C1 segment of cervical spinal cord (tissue), 14 donors: ENCODE results near the gene SCCPDH.

Source experiments
- DNase-seq, 14 donors: peaks; one replicate each; lab custom pipeline; 2025; lab: John Stamatoyannopoulos, UW

Gene SCCPDH

DNA sequence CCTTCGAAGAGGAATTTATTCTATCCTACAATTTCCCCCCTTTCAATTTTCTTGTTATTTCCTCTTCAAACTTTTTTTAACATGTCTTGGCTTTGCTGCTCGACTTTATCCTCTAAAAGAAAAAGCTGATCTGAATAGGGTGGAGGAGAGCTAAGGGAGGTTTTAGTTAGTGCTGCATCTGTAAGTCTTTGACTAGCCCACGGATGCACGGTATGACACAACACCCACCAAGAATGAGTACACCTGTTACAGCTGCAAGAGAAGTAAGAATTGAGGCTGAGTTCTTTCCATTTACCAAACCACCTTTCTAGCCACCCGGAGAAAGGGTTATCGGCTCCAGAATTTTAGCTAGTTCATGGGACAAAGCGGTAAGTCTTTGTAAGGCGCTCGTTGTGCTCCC is 23.8 kb downstream of the SCCPDH start:
- no peak for DNase-seq

DNA sequence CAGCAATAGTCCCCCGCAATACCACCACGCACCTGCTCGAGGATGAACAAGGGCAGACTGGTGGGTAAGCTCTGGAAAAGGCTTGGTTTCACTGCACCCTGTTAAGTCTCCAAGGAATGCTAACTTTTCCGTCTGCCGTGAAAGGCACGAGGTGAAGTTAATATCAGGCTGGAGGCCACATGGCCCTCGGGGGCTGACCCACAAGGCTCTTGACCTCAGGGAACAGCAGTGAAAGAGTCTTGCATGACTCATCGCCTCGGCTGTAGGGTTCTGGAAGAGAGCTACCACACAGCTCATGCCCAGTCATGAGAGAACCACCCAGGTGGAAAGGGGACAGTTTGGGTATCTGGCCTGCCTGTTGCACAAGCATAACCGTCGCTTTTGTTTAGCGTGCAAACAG is 24.7 kb downstream of the SCCPDH start:
- DNase-seq = no peak

DNA sequence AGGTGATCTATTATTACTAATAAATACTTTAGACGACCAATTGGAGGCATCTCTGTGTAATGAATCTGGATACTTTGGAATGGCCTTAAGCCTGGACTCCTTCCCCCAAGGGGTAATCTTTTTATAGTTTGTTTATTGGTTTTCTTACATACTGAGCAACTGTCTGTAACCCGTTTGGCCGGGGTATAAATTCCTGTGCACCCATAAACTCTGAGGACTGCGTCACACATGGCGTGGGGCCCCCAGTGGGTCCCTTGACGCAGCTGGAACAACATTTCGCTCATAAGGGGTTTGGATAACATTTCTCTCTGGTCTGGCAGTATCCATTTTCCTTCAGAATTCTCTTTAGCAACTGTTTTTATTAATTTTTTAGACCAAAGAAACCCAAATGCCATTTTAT is 26.5 kb downstream of the SCCPDH start:
- DNase-seq = no peak

DNA sequence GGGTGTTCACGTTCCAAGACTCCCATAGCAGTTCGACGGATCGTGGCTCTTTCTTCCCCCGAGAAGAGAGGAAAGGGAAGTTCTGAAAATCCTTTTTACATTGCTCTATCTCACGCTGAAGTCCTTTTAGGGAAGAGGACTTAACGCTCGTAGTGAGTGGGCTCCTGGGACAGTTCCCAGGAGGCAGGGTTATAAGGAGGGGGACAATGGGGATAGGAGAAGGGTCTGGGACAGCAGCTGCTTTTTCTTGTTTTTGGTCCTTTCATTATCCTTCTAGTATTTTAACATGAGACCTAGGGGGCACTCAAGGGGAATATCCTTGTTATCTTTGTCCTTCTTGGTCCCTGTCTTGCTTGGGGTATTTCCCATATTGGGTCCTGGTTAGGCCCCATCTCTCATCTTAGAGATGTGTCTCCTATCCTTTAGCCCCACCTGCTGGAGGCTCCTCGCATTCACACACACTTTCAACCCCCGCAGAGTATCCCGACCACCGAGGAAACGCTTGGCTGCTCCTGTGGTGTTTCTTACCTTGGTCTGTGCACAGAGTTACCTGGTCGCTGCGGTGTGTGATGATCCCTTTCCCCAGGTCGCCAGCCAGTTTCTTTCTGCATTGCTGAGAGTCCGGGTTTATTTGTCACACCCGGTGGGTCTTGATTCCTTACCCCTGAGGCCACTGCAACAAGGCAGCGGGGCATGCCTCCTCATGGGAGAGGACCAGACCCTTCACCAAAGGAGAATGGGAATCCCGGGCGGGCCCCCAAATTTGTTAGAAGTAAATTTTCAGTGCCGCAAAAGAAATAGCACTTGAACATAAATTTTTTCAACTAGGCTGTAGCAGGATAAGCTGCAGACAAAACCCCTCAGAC is 29.7 kb downstream of the SCCPDH start:
- peak in 7 of 14 donors; percentile 5 to 48 (median 24) for DNase-seq

GRCh38 chr1:246755419-246755818 is 31.2 kb downstream of the SCCPDH start:
- no peak for DNase-seq

DNA sequence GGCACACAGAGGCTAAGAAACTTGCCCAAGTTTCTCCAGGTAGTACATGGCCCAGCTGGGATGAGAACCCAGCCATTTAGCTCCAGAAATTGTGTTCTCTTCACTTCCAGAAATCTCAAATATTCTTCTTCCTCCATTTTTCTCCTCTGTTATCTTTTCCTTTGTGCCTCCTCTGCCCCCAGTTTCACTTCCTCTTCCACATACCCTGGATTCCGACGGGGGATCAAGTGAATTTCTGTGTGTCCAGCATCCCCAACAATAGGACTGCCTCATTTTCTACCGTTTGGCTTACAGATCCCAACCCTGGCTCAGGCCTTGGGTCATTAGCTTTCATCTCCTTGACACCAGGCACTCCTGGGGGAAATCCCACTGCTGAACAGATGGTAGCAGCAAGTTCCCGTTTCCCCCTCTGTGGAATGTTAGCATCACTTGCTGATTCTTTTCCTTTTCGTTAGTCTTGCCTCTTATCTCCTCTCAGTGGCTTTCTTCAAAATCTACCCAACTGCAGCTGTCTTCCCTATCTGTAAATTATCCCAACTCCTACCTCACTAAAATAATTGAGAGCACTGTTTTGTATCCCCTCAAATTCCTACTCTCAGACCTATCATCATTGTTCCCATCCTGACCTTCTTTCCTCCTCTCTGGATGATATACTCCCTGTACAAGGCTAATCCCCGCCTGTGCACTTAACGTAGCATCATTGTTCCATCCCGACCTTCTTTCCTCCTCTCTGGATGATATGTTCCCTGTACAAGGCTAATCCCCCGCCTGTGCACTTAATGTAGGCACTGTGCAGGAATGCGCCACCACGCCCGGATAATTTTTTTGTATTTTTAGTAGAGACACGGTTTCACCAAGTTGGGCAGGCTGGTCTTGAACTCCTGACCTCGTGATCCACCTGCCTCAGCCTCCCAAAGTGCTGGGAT is 36.5 kb downstream of the SCCPDH start:
- DNase-seq = no peak

GRCh38 chr1:246761396-246761795 is 37.2 kb downstream of the SCCPDH start:
- DNase-seq = no peak

DNA sequence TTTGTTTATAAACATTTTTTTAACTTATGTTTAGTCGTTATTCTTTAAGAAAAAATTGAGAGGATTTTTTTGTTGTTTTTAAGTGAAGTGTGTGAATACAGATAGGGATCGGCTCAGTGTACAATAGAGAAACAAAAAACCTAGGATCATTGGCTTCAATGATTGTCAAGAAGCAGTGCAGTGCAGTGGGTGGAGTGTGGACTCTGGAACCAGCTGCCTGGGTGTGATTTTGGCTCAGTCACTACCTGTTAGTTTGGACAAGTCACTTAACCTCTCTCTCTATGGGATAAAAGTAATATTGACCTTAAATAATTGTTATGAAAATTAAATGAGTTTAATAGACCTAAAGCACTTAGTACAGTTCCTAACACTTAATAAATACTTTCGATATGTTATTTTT is 41.3 kb downstream of the SCCPDH start:
- DNase-seq = no peak

DNA sequence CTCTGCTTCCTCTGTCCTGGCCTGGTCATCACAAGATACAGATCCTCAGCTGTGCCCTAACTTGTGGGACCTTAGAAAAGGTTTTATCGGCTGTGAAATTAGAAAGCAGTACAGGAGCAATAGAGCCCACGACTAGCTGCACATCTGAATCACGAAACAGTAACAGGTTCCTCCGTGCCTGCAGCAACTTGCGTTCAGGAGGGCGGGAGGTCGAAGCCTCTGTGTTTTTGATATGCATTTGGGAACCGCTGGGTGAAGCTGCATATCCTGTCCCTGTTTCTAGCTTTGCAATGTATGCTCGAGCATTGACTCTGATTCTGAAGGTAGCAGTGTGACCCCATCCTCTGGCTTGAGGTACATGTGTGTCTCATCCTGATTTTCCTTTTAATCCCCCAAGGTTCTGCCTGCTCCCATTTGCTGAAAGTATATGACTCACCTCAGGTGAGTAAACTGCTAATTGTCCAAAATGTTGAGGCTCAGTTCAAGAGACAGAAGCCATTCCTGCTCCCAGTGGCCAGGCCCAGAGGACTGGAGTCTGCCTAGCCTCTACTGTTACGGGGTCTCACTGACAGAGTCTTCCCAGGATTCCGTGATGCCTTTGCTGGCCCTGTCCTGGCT is 44.3 kb downstream of the SCCPDH start:
- DNase-seq = no peak

DNA sequence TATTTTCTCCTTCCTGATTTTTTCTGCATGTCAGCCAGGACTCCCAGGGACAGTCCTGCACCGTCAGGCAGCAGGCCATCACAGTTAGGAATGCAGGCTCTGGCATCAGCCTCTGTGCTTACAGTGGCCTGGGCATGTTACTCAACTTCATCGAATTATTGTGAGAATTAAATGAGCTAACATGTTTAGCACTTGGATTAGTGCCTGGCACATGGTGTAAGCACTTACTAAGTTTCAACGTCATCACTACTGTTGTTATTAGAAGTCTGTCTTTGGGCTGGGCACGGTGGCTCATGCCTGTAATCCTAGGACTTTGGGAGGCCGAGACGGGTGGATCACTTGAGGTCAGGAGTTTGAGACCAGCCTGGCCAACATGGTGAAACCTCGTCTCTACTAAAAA is 45.1 kb downstream of the SCCPDH start:
- no peak for DNase-seq

- no peak for DNase-seq
Observed at GRCh38 chr1:246771366-246771765, 47.2 kb downstream of the SCCPDH start.

DNA sequence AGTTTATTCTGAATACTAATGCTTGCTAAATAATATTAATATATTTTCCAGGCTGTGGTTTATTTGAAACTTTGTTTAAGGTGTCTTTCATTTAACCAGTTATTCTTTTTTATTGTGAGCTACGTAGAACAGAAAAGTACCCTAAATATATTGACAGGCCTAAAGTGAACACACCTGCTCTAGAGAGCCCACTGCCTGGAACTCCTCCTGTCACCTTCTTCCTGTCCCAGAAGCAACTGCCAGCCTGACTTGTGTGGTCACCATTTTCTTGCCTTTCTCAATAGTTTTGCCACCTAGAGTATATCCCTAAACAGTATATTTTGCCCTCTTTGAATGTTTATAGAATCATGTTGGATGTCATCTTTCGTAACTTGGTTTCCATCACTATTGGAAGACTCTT is 48.5 kb downstream of the SCCPDH start:
- no peak for DNase-seq

DNA sequence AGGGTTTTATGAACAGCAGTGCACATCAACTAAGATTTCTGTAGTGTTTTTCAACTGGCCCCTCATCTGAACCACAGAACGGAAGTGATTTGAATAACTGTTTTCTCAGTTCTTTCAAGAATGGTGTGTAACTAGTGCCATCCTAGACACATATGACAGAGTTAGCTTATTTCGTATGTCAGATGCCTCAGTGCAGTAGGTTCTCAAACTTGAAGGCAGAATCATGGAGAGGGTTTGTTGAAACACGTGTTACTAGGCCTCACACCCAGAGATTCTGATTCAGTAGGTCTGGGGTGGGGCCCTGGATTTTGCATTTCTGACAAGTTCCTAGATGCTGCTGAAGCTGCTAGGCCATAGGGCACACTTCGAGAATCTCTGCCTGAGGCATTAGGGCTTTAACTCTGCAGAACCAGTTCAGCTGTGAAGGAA is 49.0 kb downstream of the SCCPDH start:
- no peak for DNase-seq

DNA sequence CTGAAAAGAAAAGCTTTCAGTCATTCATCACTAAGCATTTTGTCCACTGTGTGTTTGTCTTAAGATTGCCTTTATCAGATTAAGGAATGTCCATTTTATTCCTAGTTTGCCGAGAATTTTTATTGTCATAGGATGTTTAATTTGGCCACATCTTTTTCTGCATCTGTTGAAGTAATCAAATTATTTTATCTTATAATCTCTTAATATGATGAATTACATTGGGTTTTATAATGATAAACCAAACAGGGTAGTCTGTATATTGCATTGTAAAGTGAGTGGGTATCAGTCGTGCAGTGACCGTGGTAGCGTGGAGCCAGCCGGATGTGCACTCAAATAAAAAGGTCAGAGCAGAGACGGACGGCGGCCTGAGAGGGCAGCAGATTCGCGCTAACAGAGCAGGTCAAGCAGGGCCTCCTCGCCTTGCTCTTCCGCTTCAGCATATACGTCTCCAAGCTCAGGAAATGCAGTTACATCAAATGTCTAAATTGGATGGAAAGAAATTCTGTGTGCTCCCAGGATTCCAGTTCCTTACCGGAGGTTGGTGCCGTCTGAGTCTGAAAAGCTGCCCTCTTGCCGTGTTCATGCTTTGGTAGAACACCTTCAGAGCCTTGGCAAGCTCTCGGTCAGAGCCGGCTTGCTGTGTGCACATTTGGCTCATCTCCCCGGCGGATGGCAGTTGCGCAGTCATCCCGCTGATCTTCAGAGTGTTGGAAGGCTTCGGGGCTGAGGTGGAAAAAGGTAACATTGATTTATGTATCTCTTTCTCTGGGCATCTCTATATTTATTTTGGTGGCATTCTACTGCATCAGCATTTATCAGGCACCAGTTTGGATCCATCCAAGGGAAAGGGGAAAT is 51.5 kb downstream of the SCCPDH start:
- peak in 2 of 14 donors; percentile 20 to 91 for DNase-seq

DNA sequence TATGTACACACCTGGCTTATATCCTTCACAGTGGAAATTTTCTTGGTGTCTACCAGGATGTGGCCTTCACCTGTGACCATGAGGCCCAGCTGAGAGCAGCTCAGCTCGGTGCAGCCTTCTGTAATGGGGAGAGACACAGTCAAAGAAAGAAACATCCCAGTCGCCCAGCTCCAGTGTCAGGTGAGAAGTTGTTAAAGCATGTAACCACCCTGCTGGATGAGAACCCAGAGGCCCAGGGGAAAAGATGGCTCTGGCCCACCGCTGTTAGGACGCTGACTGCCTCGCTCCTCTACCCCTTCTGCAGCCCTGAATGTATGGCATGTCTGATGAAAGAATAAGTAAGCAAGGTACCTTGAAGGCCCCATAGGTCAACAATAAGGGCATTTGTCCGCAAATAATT is 52.7 kb downstream of the SCCPDH start:
- no peak for DNase-seq

- no peak for DNase-seq
Observed at GRCh38 chr1:246778663-246779062, 54.5 kb downstream of the SCCPDH start.

GRCh38 chr1:246779561-246780175 is 55.5 kb downstream of the SCCPDH start:
- DNase-seq = peak in 4 of 14 donors; percentile 16 to 38 (median 28)

DNA sequence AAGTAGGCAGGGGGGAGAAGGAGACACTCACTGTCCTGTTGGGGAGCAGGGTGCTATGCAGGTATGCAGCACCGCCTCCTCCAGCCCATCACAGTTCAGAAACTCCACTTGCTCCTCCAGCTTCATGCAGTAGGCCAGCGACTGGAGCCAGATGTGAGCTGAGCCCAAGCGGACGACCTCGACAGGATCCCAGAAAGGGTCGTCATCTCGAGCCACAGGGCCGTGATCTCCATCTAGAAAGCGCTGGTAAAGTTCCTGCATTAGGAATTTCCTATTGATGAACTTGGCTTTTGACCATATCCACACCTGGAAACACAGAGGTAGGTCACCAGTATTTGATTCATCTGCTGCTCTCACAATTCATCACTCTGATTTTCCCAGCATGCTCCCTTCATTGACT is 56.1 kb downstream of the SCCPDH start:
- DNase-seq = no peak

DNA sequence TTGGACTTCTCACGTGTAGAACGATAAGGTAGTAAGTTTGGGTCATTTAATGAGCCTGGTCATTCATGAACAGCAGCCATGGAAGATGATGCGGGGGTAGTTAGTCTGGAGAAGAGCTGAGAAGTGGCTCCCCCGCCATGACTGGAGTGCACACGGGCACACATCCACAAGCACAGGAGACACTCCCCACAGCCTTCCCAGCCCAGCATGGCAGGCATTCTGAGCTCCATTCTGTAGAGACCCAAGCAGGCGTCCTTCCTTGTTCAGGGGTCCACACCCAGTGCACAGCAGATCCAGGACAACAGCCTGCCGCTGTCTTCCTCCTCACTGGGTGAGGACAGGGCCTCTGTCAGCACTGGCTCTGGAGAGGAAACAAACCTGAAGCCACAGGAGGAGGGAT is 57.0 kb downstream of the SCCPDH start:
- DNase-seq = no peak

DNA sequence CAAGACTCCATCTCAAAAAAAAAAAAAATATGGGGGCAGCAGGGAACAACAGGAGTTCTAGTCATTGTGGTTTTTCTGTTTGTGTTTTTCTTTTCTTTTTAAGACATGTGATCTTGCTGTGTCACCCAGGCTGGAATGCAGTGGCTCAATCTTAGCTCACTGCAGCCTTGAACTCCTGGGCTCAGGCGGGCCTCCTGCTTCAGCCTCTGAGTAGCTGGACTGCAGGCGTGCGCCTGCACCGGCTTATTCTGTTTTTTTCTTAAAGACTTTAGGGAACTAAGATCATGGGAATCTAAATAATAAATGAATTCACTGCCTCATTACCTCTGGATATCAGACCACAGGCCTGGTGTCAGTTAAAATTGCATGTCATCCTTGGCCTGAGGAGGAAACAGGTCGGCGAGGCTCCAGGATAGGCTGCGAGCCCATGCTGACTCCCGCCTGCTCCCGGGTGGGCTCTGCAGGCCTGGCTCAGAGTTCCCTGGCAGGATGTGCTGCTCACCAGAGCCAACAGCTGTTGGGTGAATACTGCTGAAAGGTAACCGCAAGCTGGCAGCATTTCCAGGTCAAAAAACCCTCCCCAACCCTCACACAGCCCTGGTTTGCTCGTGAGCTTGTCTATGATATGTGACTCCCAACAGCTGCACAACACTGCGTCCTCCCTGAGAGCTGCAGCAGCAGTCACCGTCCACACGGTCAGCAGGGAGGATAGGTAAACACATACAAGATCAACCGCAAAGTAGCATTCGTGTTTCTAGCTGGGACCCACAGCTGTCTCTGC is 58.1 kb downstream of the SCCPDH start:
- peak in 1 of 14 donors; percentile 12 for DNase-seq
